Measurements from ENCODE around the gene TRMO. TPM values are rescaled to one million over a fixed set of nuclear protein-coding genes. Genes with fewer than 3 reads are reported as not detected.

TRMO gene
- total and polyA plus RNA-seq, 9 of the 15 experiments (the other 6 are each of a cell fraction or from before 2014, with no cell fraction given) = 5.6 to 22.4 (median 16.2) TPM

DNA sequence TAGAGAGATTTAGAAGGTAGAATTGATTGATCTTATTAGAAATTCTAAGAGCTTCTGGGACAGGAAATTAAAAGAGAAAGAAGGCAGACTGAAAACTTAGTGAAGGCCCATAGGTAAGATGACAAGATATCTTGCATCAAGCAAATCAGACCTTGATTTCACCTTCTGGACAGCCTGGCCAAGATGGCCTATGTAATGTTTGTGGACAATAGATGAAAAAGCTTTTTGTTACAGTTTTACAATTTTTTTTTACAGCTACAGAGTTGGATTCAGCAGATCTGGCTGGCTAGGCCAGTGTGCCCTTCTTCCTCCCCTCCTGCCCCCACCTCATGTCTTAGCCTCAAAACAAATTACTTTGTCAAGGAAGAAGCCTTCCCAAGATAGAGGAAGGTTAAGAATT lies 37.3 kb upstream of the TRMO start:
- ChIA-PET CTCF (ENCODE audit: low intra/inter-chr PET ratio) (no interaction called here), POLR2A (interaction anchor here (0.6 to 3.5 kb wide), 6 partner anchors 8 to 59 kb away, joined by 4 to 45 read pairs (median 7); partner anchors contain the start of gene ANP32B)
- H3K4me2 ChIP-seq (ENCODE audit: insufficient read depth, low read length) = no peak overlapping the region
- peak overlapping the region; percentile 93 for H2AFZ ChIP-seq (ENCODE audit: low read depth, low read length)
- peak overlapping the region in 1 of 2 experiments; percentile 62; a peak in 2 of 4 replicates for H3K9ac ChIP-seq (ENCODE audit: insufficient read depth in 1 of 2, low read depth in 2 of 2, low read length in 2 of 2)
- H4K20me1 ChIP-seq (replicated peaks; ENCODE audit: control insufficient read depth, insufficient read depth, low read length) = no peaks in the 10 kb centered on the region
- H3K9me3 ChIP-seq (replicated peaks; ENCODE audit: control insufficient read depth, insufficient read depth, low read depth, low read length) = no peaks in the 10 kb centered on the region
- H3K36me3 ChIP-seq (ENCODE audit: control insufficient read depth, insufficient read depth, low read length) = no peaks in the 10 kb centered on the region
- no peak overlapping the region for H3K4me3 ChIP-seq
- in situ Hi-C loops (cut with MboI) = no loop called here
- intact Hi-C loops (cut with micrococcal nuclease) = no loop called here
- FAIRE-seq (no peak), ATAC-seq (no peak), DNase-seq (ENCODE audit: extremely low read depth in 1 of 4, low spot score in 3 of 4) (peak in 1 of 4 experiments; percentile 14)
- H3K27ac ChIP-seq (ENCODE audit: extremely low read depth, low read depth, low read length) = peak overlapping the region; percentile 83
- no TSS peak for BruUV-seq (replicated peaks)
- peaks cover 27% of the 10 kb centered on the region; the same call in 2 of the 3 replicates for H3K79me2 ChIP-seq (ENCODE audit: control insufficient read depth, insufficient read depth, low read length)
- H3K4me1 ChIP-seq (replicated peaks in 1 of 2; ENCODE audit: control insufficient read depth in 2 of 2, insufficient read depth in 2 of 2, low read length in 2 of 2) = peaks cover 48 to 73% of the 10 kb centered on the region in 2 experiments
- H3K27me3 ChIP-seq (ENCODE audit: control insufficient read depth in 2 of 2, insufficient read depth in 2 of 2, low read length in 2 of 2) = no peaks in the 10 kb centered on the region
- no peaks in the 10 kb centered on the region for H3K9me1 ChIP-seq (ENCODE audit: control insufficient read depth, insufficient read depth, low read length)
- TF ChIP-seq GTF2A2 (tag; IDR thresholded peaks at IDR 0.05) = peak; percentile 54
- TF ChIP-seq SREBF2 (CRISPR knock-in tag; IDR thresholded peaks at IDR 0.05) = no peak
- TF ChIP-seq, protein P1, sequence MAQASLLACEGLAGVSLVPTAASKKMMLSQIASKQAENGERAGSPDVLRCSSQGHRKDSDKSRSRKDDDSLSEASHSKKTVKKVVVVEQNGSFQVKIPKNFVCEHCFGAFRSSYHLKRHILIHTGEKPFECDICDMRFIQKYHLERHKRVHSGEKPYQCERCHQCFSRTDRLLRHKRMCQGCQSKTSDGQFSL (CRISPR knock-in tag; IDR thresholded peaks at IDR 0.05) = no peak
- TF ChIP-seq, protein P1 (tag; IDR thresholded peaks at IDR 0.05) = peak in 1 of 2 experiments; percentile 56; a peak in 1 of 4 replicates
- TF ChIP-seq, protein P2, sequence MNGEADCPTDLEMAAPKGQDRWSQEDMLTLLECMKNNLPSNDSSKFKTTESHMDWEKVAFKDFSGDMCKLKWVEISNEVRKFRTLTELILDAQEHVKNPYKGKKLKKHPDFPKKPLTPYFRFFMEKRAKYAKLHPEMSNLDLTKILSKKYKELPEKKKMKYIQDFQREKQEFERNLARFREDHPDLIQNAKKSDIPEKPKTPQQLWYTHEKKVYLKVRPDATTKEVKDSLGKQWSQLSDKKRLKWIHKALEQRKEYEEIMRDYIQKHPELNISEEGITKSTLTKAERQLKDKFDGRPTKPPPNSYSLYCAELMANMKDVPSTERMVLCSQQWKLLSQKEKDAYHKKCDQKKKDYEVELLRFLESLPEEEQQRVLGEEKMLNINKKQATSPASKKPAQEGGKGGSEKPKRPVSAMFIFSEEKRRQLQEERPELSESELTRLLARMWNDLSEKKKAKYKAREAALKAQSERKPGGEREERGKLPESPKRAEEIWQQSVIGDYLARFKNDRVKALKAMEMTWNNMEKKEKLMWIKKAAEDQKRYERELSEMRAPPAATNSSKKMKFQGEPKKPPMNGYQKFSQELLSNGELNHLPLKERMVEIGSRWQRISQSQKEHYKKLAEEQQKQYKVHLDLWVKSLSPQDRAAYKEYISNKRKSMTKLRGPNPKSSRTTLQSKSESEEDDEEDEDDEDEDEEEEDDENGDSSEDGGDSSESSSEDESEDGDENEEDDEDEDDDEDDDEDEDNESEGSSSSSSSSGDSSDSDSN (IDR thresholded peaks at IDR 0.05; ENCODE audit: borderline replicate concordance in 1 of 2, low read depth in 2 of 2, low read length in 2 of 2) = no peak
- TF ChIP-seq ZNF707 (CRISPR knock-in tag; conservative IDR thresholded peaks at IDR 0.05) = no peak
- no peak for TF ChIP-seq TARDBP (IDR thresholded peaks at IDR 0.05)
- TF ChIP-seq RBM34 (IDR thresholded peaks at IDR 0.05; ENCODE audit: borderline replicate concordance, insufficient read depth, low read length) = no peak
- no peak for TF ChIP-seq PURB (CRISPR knock-in tag; IDR thresholded peaks at IDR 0.05; ENCODE audit: low read depth)
- 0 out of 2 replicates have a peak, but pooled peaks have one; percentile 20 for TF ChIP-seq HDAC8 (tag; IDR thresholded peaks at IDR 0.05)
- no peak for TF ChIP-seq ARID1B (IDR thresholded peaks at IDR 0.05)
- no peak for TF ChIP-seq ZNF586 (CRISPR knock-in tag; conservative IDR thresholded peaks at IDR 0.05)
- TF ChIP-seq, protein P3, sequence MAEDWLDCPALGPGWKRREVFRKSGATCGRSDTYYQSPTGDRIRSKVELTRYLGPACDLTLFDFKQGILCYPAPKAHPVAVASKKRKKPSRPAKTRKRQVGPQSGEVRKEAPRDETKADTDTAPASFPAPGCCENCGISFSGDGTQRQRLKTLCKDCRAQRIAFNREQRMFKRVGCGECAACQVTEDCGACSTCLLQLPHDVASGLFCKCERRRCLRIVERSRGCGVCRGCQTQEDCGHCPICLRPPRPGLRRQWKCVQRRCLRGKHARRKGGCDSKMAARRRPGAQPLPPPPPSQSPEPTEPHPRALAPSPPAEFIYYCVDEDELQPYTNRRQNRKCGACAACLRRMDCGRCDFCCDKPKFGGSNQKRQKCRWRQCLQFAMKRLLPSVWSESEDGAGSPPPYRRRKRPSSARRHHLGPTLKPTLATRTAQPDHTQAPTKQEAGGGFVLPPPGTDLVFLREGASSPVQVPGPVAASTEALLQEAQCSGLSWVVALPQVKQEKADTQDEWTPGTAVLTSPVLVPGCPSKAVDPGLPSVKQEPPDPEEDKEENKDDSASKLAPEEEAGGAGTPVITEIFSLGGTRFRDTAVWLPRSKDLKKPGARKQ (CRISPR knock-in tag; IDR thresholded peaks at IDR 0.05) = no peak
- TF ChIP-seq TAF1 (IDR thresholded peaks at IDR 0.05; ENCODE audit: control insufficient read depth, extremely low read depth, insufficient read depth, low read length, severe bottlenecking) = no peak
- no peak for TF ChIP-seq RBBP5 (IDR thresholded peaks at IDR 0.05; ENCODE audit: borderline replicate concordance, insufficient read depth, low read length, poor library complexity, severe bottlenecking)
- TF ChIP-seq FOSL1 (tag; conservative IDR thresholded peaks at IDR 0.05) = no peak
- no peak for TF ChIP-seq EWSR1 (IDR thresholded peaks at IDR 0.05; ENCODE audit: borderline replicate concordance, low read depth, partially characterized antibody)
- no peak for TF ChIP-seq ZNF57 (CRISPR knock-in tag; IDR thresholded peaks at IDR 0.05)
- no peak for TF ChIP-seq MAFG (tag; conservative IDR thresholded peaks at IDR 0.05)
